NAMALWA (cell line): ENCODE results near the gene PLB1.
"Not testable (repeated sequence)": the region's sequence is repeated elsewhere in the genome, so short reads cannot be mapped to it uniquely, and the experiment has no call there.

Source experiments
- DNase-seq: peaks from one replicate; pipeline ENCODE4 v3.0.0-alpha.2; 2015; ENCODE audit warnings: low spot score

Gene PLB1

DNA sequence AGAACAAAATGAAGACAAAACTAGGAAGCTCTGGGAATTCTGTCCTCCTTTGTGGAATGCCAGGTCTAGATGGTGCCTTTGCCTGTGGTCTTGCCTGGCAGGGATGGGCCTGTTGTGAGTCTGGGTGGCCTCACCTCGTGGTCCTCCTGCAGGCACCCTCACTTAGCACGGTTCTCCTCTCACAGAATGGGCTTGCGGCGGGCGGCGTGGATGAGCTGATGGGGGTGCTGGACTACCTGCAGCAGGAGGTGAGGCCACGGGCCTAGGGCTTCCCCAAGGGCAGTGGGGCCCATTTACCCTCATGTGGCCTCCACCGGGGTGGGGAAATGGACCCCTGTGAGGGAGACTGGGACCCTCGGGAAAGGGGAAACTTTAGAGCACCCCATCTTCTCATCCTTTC is 42.3 kb downstream of the PLB1 start:
- no peak for DNase-seq

DNA sequence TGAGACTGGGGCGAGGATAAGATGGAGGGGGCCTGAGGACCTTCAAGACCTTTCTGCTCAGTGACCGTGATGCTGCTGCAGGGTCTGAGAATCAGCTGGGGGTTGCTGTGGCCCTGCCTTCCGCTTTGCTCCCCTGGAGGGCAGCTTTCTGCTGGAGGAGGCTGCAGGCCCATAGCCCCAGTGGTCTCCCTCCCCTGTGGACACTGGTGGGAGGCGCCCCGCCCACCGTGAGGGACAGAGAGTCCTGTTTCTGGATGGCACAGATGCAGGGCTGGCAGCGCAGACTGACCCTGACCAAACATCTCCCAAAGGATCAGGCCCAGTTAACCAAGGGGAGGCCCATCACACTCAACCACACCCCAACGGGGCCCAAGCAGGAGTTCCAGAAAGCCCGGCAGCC is 42.8 kb downstream of the PLB1 start:
- DNase-seq = no peak

DNA sequence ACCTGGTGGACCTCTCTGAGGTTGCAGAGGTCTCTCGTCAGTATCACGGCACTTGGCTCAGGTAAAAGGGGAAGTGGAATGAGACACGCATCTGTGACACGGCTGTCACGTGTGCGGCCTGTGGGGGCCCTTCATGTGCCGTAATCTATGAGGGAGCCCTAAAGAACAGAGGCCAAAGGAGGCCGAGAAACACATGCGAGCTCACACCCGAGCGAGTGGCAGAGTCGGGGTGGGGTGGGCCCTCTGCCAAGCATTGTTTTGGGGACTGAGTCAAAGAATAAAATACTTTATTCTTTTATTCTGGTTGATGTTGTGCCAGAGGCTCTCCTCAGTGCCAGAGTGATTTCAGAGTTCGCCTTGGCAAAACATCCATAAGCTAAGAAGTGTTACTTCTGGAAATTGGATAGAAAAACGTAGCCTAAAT is 43.3 kb downstream of the PLB1 start:
- DNase-seq = no peak

DNA sequence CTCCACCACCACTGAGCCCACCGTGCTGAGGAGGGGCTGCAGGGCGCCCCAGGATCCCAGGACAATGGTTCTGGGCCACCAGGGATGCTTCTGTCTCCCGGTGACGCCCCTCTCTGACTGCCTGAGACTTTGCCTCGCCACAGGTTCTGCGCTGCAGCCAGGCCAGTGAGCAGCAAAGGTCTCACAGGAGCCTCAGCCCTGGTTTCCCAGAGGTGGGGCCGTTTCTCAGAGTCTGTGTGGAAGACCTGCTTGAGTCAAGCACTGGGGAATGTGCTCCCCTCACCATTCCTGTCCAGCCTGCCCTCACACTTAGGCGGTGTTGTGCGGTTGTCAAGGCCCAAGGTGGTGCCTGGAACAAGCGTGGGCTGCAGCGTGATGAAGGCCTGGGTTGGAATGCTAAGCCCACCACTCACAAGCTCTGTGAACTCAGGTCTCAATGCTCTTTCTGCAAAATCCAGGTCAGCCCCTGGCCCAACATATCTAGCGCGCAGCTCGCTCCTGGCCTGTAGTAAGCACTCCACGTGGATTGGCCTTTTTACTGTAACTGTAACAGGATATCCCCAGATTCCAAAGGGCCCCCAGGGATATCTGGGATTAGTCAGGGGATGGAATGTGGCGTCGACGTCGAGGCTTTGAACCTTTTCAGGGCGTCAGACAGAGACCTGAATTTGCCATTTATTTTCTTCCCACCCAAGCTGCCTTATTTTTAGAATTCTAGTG is 47.6 kb downstream of the PLB1 start:
- no peak for DNase-seq

DNA sequence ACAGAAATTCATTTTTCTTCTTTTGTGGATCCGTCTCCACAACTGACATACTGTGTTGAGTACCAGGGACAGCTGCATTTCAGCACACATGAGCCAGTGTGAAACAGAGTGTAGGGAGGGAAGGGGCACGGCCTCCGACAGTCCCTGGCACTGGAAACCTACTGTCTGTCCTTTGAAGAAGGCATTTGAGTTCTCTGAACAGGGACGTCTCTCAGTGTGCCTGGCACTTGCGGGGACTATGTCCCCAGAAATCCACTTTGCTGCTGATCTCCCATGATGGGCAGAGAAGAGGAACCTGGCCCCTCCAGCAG is 48.1 kb downstream of the PLB1 start:
- DNase-seq = no peak

DNA sequence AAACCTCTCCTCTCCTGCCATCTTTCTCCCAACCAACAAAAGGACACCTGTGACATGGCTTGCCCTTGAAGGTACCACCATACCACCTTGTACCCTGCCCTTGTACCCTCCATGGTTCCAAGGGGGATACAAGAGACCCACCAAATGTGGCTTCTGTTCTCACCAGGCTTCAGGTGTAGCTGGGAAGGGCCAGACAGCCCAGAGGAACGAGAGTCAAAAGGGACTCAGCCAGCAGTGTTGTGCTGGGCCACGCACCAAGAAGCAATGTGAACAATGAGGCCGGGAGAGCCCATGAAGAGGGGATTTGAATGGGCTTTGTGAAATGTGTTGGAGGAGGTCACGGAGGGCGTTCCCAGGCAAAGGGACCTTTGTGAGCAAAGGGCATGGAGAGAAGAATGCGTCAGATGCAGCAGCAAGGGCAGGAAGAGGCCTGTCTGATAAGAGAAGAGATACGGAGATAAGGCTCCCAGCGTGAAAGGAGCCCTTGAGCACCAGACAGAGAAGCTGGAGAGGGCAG is 48.6 kb downstream of the PLB1 start:
- DNase-seq = no peak

DNA sequence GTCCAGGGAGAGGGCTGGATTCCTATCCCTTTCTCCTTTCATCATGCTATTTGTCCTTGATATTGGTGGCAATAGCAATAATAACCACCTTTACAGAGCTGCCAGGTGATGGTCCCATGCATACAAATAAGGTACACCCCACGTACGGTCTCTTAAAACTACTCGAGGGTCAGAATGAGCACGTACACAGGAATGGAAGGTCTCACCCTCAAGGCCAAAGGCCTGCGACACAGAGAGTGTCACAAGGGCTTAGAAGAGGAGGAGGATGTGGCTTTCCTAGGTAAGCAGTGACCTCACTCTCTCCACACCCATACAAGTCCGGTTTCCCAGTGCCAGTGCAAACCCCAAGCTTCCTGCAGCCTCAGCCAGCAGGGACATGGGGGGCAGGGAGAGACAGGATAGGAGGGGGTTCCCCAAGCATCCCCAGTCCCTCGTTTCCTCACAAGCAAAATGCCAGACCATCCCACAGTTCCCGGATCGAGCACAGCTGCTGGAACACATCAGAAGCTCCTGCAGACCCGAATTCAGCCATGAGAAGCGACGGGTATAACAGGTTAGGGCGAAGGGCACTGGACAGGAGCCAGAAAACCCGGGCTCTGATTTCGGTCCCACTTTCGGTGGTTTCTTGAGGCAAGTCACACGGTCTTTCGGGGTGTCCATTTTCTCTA is 49.2 kb downstream of the PLB1 start:
- no peak for DNase-seq

DNA sequence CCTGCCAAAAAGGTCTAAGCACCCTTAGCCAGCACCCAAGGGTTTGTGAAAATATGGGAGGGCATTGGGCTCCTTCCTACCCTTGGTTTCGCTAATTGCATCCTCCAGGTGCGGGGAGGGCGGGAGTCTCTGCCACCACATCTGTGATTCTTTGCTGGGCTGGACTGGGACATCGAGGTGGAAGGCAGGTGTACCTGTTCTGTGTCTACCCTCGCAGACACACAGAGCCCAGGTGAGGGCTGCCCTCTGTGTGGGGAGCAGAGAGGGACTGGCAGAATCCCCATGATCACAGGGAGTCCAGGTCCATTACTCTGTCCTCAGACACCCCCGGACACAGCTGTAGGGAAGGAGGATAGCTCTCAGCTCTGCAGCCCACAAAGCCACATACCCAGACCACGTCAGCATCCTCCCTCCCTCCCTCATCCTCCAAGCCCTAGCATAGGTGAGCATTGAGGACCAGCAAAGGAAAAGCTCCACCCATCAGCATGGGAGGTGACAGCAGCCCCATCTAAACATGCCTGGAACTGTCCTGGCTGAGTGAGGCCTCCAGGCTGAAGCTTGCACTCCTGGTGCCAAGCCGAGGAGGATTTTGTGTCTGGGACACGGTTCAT is 49.8 kb downstream of the PLB1 start:
- DNase-seq = no peak

DNA sequence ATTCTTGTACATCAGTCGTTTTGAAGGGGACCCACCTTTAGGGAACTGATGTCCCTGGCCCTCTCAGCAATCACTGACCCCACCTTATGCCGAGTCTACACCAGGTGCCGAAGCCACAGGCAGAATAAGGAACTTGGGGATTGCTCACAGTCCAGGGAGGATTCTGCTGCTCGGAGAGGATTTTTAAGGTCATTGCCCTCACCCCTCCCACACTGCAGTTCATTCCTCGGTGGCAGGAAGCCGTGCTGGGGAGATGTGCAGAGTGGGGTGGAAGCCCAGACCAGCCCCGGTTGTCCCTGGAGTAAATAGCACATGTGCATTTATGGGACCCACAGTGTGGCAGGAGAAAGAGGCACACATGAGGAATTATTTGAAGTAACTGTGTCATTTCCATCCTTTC is 50.4 kb downstream of the PLB1 start:
- no peak for DNase-seq

DNA sequence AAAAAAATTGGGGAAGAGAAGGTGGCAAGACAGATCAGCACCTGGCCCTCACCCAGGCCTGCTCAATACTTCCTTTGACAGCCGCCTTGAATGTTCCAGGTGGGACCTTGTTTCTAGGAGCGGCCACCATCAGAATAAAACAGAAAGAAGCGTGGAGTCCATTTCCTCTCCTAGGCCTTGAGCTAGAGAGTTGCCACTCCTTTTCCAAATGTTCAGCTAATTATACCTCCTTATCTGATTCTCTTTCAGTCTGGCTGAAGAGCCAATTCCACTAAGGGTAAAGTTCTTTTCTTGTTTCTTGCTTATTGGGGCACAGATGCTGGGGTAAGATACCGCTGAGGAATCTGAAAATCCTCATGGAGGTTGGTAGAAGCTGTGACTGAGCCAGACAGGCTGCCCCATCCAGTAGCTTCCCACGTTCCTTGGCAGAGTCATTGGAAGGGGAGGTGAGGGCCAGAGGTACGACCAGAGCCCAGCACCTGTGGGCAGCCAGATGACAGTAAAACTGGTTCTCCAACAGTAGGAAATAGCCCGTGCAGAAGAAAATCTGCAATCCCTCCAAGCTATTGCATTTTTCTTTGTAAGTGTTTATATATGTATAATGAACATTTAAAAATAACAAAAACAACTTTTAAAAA is 51.5 kb downstream of the PLB1 start:
- no peak for DNase-seq

DNA sequence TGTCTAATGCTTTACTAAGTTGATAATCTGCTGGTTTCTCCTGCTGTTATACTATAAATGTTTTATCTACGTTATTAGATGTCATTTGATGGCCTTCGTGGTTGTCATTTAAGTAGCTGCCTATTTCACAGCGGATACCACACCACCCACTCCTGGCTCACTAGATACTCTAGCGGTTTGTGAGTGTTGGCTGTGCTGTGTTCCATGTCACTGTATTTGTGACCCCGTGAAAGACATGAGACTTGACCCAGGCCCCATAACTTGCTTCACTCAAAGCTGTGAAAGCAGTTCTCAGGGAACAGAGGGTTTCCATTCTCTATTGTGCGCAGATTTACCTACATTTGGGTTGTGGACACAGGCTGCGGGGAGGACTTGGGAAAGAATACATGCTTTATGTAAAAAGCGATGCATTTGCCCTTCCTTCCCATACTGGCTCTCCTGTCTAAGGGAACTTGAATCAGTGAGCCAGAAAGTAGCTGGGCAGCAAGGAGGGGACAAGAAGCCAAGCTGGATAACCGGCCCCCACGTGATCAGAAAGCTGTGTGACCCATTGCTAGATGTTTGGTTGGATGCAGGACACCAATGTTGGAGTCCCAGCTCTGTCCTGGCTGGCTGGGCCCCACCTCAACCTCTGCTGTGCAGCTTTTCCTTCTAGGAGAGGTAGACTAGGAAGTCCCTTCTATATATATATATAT is 52.2 kb downstream of the PLB1 start:
- no peak for DNase-seq

DNA sequence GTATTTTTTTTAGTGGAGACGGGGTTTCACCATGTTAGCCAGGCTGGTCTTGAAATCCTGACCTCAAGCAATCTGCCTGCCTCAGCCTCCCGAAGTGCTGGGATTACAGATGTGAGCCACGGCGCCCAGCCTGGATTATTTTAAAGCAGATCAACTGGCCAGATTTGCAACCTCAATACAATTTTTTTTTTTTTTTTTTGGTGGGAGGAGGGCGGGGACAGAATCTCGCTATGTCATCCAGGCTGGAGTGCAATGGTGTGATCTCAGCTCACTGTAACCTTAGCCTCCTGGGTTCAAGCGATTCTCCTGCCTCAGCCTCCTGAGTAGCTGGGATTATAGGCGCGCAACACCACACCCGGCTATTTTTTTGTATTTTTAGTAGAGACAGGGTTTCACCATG is 54.5 kb downstream of the PLB1 start:
- DNase-seq = not testable (repeated sequence)

DNA sequence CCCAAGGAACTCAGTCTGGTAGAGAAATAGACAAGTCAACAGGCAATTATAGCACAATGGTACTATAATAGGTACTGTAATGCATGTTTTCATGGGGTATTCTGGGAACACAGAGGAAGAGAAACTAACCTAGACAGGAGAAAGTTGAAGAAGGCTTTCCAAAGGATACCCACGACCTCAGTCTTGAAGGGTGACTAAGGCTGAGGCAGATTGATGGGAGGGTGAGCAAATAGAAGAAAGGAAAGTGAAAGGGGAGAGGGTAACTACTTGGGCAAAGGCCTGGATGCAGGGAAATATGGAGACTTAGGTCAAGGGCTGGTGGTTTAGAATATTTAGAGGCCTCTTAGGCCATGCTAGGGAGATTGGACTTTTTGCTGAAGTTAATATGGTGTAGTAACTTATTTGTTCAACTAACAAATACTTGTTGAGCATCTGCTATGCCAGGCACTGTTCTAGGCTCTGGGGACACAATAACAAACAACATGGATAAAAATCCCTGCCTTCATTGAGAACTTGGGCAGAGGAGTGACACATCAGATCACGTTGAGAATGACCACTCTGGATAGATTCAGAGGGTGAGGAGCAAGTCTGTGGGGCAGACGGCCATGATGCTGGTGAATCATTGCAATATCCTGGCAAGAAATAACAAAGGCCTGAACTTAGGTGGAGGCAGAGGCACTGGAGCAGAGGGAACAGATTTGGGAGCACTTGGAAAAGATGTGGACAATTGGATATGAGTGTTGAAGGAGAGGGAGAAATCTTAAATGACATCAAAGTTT is 56.4 kb downstream of the PLB1 start:
- DNase-seq = no peak

DNA sequence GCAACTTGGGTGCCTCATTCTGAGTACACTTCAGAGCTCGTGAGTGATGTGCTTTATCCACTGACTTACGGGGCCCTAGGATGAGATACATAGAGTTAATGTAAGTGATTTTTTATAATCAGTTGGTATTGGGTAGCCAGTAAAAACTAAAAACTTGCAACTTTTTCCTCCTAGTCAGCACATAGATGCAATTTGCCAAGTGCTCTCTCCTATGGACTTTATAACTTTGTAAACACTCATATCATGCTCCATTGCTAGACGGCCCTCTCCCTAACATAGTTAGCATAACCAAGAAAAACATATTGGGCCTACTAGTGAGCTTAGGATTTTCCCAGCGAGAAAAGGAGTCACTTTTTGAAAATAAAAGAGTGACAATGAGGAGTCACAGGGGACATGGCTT is 60.4 kb downstream of the PLB1 start:
- no peak for DNase-seq

DNA sequence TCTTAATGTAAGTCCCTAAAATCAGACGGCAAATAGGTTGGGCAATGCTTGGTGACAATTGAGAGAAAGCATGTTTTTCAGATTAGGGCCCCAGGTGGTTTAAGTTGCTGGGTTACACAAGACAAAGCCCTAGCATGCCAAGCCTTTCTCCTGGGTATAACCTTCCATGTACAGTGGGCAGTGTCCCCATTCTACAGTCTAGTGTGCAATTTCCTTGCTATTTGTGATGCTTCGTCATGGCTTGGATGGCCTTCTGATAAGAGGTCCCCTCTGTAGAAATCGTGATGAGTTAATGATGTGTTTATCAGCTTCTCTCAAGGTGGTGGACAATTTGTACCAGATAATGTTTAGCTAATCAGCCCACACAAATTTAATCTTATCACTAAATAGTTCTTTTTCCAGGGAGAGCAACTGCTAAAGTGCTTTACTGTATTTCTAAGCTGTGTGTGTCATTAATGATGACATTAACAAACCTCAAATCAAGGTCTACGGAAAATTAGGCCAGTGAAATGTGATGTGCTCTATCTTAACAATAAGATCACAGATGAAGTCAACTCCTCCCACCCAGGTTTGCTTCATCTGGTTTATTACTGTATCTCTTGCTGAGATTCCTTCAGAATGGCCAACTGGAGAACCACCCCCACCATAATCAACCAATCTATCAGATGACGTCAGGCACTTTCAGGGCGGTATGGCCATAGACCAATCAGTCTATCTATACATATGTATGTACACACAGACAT is 61.7 kb downstream of the PLB1 start:
- no peak for DNase-seq

DNA sequence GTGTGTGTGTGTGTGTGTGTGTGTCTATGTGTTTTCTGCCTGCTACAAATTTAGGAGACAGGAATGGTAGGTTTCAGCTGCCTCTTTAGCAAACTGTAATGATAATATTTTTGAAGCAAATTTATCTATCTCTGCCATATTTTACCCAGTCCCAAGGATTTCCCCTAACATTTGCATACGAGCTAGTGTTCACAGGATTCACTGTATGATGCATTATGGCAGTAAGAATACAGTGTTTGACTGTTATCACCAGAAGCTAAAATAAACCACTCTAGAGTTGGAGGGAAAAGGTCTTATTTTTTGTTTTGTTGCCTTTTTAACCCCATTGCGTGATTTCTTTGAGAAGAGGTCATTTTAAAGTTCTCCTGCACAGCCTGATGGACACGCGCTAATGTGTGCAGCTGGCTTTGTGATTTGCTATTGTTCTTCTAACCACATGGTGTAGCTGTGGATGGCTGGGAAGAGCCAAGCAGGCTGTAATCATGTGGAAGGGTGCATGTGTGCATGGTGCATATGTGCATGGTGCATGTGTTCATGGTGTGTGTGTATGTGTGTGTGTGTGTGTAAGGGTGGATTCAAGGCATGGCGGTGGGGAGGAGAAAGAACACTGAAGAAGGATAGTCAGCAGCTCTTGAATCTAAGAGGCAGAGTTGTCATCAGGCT is 62.4 kb downstream of the PLB1 start:
- DNase-seq = no peak

DNA sequence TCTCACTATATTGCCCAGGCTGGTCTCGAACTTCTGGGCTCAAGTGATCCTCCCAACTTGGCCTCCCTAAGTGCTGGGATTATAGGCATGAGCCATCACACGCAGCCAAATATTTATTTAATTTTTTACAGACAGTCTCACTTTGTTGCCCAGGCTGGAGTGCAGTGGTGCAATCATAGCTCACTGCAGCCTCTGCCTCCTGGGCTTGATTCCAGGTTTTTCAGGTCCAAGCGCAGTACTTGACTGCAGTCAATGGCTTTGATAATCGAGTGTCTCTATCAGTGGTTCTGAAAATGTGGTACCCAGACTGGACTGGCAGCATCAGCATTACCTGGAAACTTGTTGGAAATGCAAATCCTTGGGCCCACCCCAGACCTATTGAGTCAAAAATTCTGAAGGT is 63.1 kb downstream of the PLB1 start:
- DNase-seq = no peak

DNA sequence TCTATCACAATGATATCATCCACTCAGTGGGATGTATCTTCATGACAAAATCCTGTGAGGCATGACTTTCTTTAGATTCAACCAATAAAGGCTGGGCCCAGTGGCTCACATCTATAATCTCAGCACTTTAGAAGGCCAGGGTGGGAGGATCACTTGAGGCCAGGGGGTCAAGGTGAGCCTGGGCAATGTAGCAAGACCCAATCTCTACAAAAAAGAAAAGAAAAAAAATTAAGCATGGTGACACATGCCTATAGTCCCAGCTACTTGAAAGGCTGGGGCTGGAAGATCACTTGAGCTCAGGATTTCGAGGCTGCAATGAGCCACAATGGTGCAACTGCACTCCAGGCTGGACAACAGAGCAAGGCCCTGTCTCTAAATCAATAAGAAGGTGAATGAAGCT is 68.0 kb downstream of the PLB1 start:
- DNase-seq = no peak

DNA sequence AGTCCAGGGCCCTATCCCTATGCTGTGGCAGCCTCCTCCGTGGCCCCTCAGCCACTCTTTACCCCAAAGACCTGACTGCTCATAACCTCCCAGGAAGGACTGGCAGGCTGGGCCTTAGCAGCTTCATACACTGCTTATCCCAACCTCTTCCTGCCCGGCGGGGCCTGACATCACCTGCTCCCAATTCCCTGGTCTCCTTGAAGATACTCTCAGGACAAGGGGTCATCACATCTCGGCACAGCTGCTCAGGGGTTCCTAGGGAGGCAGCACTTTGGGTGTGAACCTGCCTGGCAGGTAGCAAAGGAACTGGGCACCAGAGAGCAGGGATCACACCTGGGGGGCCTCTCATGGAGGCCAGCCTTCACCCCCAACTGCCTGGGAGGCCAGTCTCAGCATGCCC is 68.5 kb downstream of the PLB1 start:
- DNase-seq = no peak

DNA sequence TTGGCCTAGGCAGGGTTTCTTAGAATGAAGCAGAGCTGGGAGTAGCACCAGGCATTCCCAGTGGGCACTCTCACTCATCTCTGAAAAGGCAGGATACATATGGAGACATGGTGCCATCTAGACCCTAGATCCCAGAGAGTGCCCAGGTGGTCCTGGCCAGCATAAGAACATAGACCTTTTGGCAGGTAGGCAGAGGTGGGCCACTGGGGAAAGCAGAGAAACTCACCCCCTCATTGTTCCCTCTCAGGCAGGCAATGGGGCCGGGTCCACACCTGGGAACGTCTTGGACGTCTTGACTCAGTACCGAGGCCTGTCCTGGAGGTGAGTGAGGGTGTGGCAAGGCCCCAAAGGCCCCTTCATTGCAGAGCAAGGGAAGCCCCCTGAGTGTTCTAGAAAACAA is 69.2 kb downstream of the PLB1 start:
- no peak for DNase-seq
